ENCODE measurements around the gene EIF3B. TPM values are rescaled to one million over a fixed set of nuclear protein-coding genes. Genes with fewer than 3 reads are reported as not detected.

Gene EIF3B
- total and polyA plus RNA-seq, 9 of the 15 experiments (the other 6 are each of a cell fraction or from before 2014, with no cell fraction given), result 25.9 to 494 (median 357) TPM

GRCh38 chr7:2306688-2307087 lies 47.9 kb upstream of the EIF3B start (continued):
- TF ChIP-seq PRDM10 (IDR thresholded peaks at IDR 0.05; ENCODE audit: partially characterized antibody), result peak; percentile 67
- no peak for TF ChIP-seq SAFB2 (IDR thresholded peaks at IDR 0.05; ENCODE audit: borderline replicate concordance, low read depth, low read length, severe bottlenecking)
- TF ChIP-seq HBP1 (CRISPR knock-in tag; IDR thresholded peaks at IDR 0.05), result no peak
- no peak for TF ChIP-seq JUND (IDR thresholded peaks at IDR 0.05; ENCODE audit: borderline replicate concordance, low read depth, low read length)
- peak; percentile 23; the same call in 1 of the 3 replicates for TF ChIP-seq JUND (tag; IDR thresholded peaks at IDR 0.05; ENCODE audit: borderline replicate concordance, low read depth, low read length)
- no peak for TF ChIP-seq RAD21 (CRISPR knock-in tag; conservative IDR thresholded peaks at IDR 0.05 in 1 of 2, IDR thresholded peaks at IDR 0.05 in 1 of 2)
- no peak for TF ChIP-seq FUS (optimal IDR thresholded peaks at IDR 0.05; ENCODE audit: low read depth, low read length)
- no peak for TF ChIP-seq HDAC8 (tag; IDR thresholded peaks at IDR 0.05)
- TF ChIP-seq MEIS2 (IDR thresholded peaks at IDR 0.05; ENCODE audit: partially characterized antibody), result peak; percentile 81
- 0 out of 2 replicates have a peak, but pooled peaks have one; percentile 28 for TF ChIP-seq EP400 (IDR thresholded peaks at IDR 0.05)
- 0 out of 2 replicates have a peak, but pooled peaks have one; percentile 8 for TF ChIP-seq REST (IDR thresholded peaks at IDR 0.05; ENCODE audit: borderline replicate concordance)
- no peak for TF ChIP-seq REST (CRISPR knock-in tag; IDR thresholded peaks at IDR 0.05; ENCODE audit: low read depth)

Measured in K562 (cell line).